Right ventricle myocardium inferior (tissue), 1 donor: Measurements from ENCODE around the gene MRTFB. TPM values are rescaled to one million over a fixed set of nuclear protein-coding genes. Genes with fewer than 3 reads are reported as not detected.
"Not testable (repeated sequence)": the region's sequence is repeated elsewhere in the genome, so short reads cannot be mapped to it uniquely, and the experiment has no call there.

Experiments used
- ATAC-seq: fragments of 200-7000 bp; cut with Tn5 transposase; one replicate; pipeline ENCODE4 v1.9.1; 2020; ENCODE audit warnings: mild to moderate bottlenecking, moderate library complexity
- DNase-seq: peaks from one replicate; pipeline ENCODE4 v3.0.0; 2021; ENCODE audit errors: missing footprints
- intact Hi-C: fragments of 100-400 bp; cut with DNase I; formaldehyde crosslinking; loops from one replicate; pipeline ENCODE4 v1.11.0; 2022
- total RNA-seq: library from RNA; stranded (reverse); fragmentation: NEBNext Ultra II Directional; extraction: Animal tissue kit (Norgen Biotek cat#: 25700); gene quantifications from one replicate; pipeline ENCODE4 v1.2.1, GENCODE V29; 2021
- donor health status: DM: no; HTN: yes; CAD: no; lungs with severe emphysema.

MRTFB gene
- total RNA-seq, 1 donor from 2014 or later, result 23.8 TPM

DNA sequence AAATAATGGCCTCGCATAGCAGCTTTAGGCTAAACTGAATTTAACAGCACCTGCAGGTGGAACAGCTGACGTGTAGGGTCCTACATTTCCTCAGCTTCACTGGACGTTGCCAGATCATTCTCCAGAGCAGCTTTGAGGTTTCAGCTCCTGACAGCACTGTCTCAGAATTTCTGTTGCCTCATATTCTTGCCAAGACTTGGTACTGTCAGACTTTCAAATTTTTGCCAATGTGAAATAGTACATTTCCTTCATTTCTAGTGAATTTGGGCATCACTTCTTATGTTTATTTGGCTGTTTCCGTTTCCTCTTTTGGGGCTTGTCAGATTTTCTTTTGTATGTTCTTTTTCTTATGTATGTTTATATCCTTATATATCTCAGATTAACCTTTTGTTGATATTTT is 48.7 kb downstream of the MRTFB start:
- DNase-seq (no peak), ATAC-seq (no peak)
- intact Hi-C loops, result no loop called here

DNA sequence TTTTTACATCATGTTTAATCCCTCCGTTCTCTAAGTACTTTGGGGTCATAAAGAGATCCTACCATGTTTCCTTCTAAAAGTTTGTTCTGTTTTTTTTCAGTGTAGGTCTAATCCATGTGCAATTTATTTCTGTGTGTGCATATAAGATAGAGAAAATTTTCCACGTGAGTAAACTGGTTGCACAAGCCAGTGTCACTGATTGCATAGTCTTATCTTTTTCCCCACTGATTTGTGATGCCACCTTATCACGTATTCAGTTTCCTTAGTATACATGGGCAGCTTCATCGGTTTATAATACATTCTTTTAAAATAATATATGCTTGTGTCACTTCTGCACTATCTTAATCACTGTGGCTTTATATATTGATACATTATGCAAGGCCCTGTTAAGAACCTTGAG is 49.2 kb downstream of the MRTFB start:
- intact Hi-C loops, result no loop called here
- DNase-seq (no peak), ATAC-seq (no peak)

DNA sequence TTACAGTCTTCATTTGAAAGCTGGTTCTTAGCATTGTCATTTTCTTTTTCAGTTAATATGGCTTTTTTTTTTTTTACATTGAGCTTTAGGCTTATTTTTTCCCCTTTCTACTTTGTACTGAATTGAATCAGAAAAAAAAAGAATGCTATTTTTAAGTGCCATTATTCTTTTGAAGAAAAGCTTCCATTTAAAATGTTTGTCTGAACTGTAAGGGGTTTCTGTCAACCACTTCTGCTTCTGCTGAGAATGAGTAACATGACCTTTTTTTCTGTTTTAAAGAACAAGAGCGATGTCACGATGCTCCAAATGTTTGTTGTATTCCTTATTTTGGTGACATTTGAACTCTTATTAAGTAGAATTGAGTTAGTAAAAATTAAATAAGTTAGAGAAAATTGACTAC is 50.0 kb downstream of the MRTFB start:
- no peak for ATAC-seq
- no peak for DNase-seq
- intact Hi-C loops, result no loop called here

DNA sequence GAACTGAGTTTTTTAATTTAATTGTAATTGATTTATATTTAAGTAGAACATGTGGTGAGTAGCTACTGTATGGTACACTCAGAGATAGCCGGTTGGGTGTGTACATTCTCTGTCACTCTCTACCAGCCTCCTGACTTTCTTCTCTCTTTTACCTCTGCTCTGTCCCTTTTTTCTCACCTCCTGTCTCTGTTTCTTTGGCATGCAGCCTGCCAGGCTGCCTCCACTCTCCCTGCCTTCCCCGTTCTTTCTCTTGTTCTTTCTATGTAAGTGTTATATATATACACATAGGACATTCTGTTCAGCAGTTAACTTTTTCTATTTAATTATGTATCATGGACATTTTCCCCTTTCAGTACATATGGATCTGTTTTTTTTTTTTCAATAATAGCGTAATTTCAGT is 50.8 kb downstream of the MRTFB start:
- intact Hi-C loops, result no loop called here
- DNase-seq (no peak), ATAC-seq (no peak)

DNA sequence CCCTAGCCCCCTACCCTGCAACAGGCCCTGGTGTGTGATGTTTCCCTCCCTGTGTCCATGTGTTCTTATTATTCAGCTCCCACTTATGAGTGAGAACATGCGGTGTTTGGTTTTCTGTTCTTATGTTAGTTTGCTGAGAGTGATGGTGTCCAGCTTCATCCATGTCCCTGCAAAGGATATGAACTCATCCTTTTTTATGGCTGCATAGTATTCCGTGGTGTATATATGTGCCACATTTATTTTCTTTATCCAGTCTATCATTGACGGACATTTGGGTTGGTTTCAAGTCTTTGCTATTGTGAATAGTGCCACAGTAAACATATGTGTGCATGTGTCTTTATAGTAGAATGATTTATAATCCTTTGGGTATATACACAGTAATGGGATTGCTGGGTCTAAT is 51.3 kb downstream of the MRTFB start:
- ATAC-seq, intact Hi-C loops, DNase-seq: not testable (repeated sequence)

DNA sequence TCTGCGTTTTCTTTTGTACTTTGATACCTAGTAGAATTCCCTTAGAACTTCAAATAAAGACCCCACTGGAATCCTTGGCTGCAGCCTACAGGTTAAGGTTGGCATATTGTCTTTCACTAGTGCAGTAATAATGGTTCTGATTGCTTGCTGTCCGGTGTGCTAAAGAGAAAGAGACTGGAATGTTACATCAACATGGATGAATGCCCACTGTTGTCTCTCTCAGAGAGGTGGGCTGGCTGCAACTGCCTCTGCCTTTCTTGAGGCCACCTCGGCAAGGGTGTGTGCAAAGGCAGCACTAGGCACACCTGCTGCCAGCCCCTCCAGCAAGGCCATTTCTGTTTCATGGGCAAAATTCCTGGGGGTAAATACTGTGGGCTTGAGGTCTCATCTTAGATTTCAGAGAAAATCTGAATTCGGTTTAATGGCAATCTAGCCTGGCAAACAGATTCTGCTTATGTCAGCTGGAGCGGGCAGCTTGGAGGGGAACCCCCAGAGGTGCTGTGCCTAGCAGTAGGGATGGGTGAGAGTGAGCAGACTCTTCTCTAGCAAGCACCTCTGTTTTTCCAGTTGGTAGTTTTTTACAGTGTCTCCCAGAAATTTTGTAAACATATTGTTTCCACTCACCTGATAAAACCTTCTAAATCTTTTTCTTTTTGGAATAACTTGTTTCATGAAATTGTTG is 54.0 kb downstream of the MRTFB start:
- no peak for DNase-seq
- intact Hi-C loops, result loop anchor here (5.0 kb wide), 1 partner anchor 38 kb away; no protein-coding TSS in a partner anchor
- no peak for ATAC-seq

DNA sequence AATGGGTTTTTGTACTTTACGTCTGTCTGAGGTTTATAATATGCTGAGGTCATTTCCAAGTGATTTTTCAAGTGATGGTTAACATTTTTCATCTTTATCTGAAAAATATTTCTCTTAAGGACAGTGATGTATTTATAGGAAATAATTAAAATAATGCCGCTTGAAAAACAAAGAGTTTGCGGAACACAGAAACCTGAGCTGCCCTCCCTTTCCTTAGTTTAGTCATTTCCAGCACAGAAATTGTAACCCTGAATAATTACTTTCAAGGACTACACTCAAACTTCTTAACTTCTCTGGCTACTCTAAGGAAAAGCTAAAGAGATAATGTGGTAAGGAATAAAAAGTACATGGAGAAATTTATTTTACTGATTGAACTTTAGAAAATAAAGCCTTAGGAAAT is 54.6 kb downstream of the MRTFB start:
- intact Hi-C loops, result loop anchor here (5.0 kb wide), 1 partner anchor 38 kb away; no protein-coding TSS in a partner anchor
- ATAC-seq, result no peak
- no peak for DNase-seq

DNA sequence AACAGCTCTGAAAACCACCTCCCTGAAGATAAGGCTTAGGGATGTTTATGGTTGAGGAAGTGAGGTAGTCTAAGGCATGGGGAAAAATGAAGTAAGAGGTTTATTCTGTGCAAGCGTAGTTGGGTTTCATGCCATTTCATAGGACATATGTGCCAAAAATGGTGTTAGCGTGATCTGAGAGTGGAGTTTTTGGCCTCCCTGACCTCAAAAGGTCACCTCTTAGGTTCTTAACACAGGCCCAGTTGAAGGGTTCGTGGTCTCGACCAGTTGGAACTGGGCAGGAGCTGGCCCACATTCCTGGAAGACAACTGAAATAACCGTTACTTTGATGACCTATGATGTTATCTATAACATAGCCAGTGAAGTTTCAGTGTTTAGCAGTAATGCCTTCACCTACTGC is 57.0 kb downstream of the MRTFB start:
- DNase-seq (no peak), ATAC-seq (no peak)
- intact Hi-C loops, result loop anchor here (5.0 kb wide), 1 partner anchor 41 kb away; no protein-coding TSS in a partner anchor

DNA sequence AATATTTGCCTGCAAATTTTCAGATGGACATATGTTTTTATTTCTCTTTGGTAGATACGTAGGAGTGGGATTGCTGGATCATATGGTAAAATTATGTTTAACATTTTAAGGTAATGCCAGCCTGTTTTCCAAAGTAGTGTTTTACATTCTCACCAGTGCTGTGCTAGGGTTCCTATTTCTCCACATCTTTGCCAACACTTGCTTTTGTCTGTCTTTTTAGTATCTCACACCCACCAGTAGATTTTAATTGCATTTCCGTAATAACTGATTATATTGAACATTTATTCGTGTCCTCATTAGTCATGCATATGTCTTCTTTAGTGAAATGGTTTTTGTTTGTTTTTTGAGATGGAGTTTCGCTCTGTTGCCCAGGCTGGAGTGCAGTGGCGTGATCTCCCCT is 58.4 kb downstream of the MRTFB start:
- ATAC-seq (no peak), DNase-seq (no peak)
- intact Hi-C loops, result loop anchor here (5.0 kb wide), 1 partner anchor 42 kb away; no protein-coding TSS in a partner anchor

DNA sequence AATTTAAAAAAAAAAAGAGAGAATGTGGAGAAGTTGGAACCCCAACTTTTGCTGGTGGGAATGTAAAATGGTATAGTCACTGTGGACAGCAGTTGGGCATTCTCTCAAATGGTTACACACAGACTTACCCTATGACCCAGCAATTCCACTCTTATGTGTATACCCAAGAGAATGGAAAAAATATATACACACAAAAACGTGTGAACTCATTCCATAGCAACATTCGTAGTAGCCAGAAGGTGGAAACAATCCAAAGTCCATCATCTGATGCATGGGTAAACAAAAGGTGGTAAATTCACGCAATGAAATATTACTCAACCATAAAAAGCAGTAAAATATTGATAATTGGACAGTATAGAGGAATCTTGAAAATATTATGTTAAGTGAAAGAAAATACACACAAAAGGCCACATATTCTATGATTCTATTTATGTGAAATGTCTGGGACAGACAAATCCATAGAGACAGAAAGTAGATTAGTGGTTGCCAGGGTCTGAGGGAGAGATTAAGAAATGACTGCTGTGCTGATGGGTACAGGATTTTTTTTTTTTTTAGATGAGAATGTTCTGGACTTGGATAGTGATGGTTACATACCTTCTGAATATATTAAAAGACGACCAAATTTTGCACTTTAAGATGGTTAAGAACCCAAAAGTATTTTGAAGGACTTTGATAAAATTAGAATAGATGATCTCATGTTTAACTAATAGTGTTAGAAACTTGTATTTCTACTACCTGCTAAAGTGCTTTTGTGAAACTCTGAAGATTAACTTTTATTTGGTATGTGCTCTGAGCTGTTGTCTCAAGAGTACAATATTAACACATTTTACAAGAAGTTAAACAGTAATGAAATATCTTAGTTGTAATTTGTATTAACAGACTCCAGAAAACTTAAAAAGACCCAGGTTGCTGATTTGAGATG is 60.9 kb downstream of the MRTFB start:
- no peak for ATAC-seq
- intact Hi-C loops, result no loop called here

DNA sequence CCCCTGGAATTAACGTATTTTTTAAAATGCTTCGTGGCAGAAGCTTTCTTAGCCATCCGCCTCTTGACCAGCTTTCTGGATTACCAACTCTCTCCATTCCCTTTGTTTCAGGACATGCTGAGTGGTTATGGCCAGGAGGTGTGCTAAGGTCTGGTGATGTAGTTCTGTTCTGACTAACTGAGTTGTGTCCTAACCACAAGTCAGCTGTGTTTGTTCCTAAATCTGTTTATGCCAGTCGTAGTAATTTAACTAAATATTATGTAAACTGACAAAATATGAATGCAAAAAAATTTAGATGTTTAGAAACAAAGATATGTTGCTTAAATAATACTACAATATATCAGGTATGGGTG is 61.6 kb downstream of the MRTFB start:
- intact Hi-C loops, result no loop called here
- ATAC-seq (no peak), DNase-seq (no peak)

More for the DNA sequence above, 60.9 kb downstream of the MRTFB start:
- DNase-seq, result no peak

DNA sequence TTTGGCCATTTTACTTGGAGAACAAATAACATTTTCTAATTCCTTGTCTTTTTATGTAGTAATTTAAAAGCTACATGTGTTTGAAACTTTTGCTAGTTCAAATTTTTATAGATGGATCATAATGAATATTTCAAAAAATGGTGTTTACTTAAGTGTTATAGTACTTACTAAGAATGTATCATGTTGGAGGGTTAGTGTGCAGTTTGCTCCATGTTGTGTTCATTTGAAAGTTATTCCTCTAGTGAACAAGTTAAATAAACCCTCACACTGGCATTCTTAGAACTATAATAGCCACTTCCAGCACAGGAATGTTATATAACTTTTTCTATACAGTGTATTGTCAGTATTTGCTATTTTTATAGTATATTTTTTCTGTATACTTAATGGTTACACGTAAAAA is 62.8 kb downstream of the MRTFB start:
- intact Hi-C loops, result no loop called here
- ATAC-seq (no peak), DNase-seq (no peak)

DNA sequence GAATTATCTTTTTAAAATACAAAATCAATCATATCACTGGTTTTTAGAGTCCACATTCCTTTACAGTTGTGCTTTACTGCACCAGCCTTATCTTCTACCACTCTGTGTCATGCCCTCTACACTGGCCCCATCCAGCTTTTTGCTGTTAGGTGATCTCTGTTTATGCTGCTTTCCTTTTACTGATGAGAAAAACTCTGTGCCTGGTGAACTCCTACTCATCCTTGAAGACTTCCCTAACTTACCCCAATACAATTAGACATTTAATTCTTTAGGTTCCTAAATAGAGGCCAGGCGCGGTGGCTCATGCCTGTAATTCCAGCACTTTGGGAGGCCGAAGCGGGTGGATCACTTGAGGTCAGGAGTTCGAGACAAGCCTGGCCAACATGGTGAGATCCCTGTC is 64.6 kb downstream of the MRTFB start:
- DNase-seq, result no peak
- no peak for ATAC-seq
- intact Hi-C loops, result no loop called here

DNA sequence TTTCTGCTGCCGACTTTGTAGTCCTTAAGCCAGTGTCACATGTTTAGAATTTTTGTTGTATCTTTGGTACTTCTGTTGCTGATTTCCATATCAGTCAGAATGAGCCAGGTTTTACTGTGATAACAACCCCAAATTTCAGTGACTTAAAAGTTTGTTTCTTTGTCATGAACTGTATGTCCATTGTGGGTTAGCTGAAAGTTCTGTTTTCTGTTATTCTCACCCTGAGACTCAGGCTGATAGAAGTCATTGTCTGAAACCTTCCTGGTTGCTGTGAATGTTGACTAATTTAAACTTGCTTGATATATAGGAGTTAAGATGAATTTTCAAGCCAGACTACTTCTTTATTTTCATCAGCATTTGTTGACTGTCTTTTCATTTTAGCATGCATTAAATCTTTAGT is 68.8 kb downstream of the MRTFB start:
- ATAC-seq (no peak), DNase-seq (no peak)
- intact Hi-C loops, result no loop called here

DNA sequence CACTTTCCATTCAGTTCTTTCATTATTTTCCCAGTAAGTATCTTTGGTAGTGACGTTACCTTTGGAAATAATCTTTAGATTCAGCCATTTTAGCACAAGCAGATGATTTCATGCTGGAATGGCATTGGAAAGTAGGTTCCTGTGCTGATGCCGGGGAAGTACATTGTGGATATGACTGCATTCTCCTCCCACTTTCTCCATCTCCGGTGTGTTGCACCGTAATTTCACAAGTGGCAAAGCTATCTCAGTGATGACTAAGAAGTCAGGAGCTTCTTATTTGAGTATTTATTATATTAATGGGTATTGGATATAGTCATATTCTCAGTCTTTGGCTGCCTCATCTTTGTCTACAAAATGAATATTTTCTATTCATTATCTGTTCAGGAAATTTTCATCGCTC is 69.8 kb downstream of the MRTFB start:
- intact Hi-C loops, result no loop called here
- DNase-seq (no peak), ATAC-seq (no peak)

DNA sequence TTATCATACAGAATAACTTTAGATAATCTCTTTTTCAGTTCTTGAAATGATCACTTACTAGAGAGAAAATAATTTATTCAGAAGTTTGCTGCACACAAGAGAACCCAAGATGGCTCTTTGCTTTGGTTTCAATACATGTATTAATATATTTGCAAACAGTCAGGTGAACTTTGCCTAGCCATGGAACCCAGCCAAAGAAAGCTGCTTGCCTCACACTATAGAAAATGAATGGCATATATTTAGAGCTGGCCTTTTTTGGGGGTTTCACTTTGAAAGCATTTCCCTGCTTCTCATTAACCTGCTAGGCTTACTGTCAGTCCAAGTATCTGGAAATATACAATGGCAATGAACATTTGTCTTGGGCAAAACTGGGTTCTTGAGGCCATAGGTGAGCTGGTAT is 75.3 kb downstream of the MRTFB start:
- intact Hi-C loops, result no loop called here
- DNase-seq (no peak), ATAC-seq (no peak)

DNA sequence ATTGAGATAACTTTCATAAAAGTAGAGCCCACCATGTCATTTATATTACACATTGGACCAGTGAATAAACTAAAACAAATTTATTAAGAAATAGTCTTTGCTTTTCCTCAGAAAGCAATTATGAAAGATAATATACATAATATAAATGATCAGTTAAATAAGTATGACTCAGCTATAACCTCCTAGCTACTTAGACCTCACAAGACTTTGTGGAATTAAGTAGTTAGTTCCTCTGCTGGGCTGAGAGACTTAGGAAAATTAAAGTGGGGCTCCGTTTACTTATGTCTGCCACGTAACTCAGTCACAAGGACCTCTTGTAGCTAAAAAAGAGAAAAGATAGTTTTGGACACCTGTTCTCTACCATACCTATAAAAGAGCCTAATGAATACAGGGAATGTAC is 76.9 kb downstream of the MRTFB start:
- ATAC-seq (no peak), DNase-seq (no peak)
- intact Hi-C loops, result no loop called here

DNA sequence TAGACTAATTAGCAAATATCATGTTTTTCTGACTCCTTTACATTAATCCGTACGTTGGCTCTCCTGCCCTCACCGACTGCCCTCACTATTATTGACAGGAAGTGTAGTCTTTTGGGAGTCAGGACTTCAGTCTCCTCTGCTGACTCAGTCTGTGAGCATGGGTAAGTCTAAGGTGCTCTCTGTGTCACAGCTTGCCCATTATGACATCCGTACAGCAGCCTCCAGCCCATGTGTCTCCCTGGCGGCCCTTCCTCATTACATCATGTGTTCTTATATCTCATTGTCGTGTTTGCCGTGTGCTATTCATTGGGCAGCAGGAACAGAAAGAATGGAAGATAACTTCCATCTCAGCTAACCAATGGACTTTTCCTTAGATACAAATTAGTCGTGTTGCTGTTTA is 77.5 kb downstream of the MRTFB start:
- DNase-seq, result no peak
- ATAC-seq, result no peak
- intact Hi-C loops, result no loop called here

DNA sequence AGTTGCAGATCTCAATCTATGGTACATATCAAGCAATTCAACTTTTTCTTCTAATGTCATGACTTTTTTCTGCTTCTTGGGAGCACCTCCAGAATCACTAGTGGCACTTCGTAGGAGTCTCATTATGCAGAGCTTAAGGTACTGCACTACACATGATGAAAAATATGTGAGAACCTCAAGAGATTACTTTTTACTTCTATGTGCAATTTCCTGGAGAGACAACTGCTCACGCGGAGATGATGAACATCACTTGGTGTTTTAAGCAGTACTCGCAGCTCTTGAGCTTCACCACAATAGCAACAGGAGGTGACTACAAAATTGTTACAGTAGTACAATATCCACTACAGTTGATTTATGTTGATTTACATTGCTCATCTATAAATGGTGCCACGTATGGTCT is 79.7 kb downstream of the MRTFB start:
- intact Hi-C loops, result loop anchor here (5.0 kb wide), 1 partner anchor 37 kb away; no protein-coding TSS in a partner anchor
- ATAC-seq, result no peak
- DNase-seq, result no peak
